ENCODE measurements around the gene GRID1.

Gene GRID1

DNA sequence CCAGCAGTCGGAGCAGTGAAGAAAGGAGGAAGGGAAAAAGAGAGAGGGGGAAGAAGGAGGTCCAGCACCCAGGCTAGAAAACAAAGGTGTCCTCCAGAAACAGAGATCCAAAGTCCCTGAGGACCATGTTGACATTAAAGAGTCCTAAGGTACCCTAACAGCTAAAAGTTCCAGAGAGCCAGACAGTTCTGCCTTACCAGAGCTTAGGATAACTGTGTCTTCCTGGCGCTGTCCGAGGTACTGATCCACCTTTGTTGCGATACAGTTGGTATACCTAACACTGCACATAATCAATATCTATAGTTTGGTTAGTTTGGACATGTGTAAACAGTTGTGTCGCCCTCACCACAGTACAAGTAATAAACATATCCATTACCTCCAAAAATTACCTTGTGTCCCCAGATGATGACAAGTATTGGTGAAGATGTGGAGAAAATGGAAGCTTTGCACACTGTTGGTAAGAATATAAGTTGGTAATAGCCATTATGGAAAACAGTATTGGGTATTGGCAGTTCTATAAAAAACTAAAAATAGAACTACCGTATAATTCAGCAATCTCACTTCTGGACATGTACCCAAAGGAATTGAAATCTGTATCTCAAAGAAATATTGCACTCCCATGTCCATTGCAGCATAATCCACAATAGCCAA, 59.8 kb downstream of the GRID1 start:
- no peak for TF ChIP-seq CTCF (IDR thresholded peaks at IDR 0.05; ENCODE audit: low read length, missing control alignments)
- DNase-seq (ENCODE audit: low read depth) = peak; percentile 24
- no peak overlapping the region for H3K4me3 ChIP-seq (replicated peaks; ENCODE audit: low read depth, low read length)

DNA sequence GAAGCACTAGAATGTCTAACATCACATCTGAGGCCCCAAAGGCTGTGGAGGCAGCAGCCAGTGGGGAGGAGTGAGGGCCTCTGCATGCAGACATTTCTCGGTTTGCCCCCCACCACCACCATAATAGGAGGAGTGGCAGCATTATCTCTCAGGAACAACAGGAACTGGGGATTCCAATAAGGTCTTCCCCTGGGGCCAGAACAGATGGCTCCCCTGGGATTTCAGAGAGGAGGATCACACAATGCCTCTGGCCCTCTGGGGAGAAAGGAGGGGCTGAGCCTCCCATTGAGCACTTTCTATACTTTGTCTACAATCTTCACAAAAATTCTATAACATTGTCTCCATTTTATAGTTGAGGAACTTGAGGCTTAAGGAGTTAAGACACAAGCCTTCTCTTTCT, 61.1 kb downstream of the GRID1 start:
- no peak for TF ChIP-seq CTCF (IDR thresholded peaks at IDR 0.05; ENCODE audit: low read length, missing control alignments)
- no peak for DNase-seq (ENCODE audit: low read depth)
- H3K4me3 ChIP-seq (replicated peaks; ENCODE audit: low read depth, low read length) = no peak overlapping the region

GRCh38 chr10:86304436-86304835, 62.2 kb downstream of the GRID1 start:
- no peak for TF ChIP-seq CTCF (IDR thresholded peaks at IDR 0.05; ENCODE audit: low read length, missing control alignments)
- DNase-seq (ENCODE audit: low read depth) = no peak
- H3K4me3 ChIP-seq (replicated peaks; ENCODE audit: low read depth, low read length) = no peak overlapping the region

DNA sequence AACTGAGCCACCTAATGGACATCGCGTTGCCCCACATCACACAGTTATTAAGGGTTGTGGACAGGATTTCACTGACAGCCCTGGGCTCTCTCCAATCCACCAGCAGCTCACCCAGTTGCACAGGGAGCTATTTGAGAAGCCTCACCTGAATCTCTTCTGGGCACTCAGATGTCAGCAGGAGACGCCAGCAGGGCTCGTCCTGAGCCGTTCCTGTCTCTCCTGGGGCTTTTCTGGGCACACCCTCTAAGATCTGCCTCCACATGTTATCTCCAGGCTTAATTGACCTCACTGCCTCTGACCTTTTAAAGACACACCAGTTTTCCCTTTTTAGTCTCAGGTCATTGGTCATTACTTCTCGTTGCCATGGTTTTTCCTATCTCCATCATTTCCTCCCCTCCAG, 63.0 kb downstream of the GRID1 start:
- no peak for TF ChIP-seq CTCF (IDR thresholded peaks at IDR 0.05; ENCODE audit: low read length, missing control alignments)
- no peak for DNase-seq (ENCODE audit: low read depth)
- H3K4me3 ChIP-seq (replicated peaks; ENCODE audit: low read depth, low read length) = no peak overlapping the region

- TF ChIP-seq CTCF (IDR thresholded peaks at IDR 0.05; ENCODE audit: low read length, missing control alignments) = no peak
- no peak overlapping the region for H3K4me3 ChIP-seq (replicated peaks; ENCODE audit: low read depth, low read length)
- no peak for DNase-seq (ENCODE audit: low read depth)
Measured at GRCh38 chr10:86301971-86302370, 64.6 kb downstream of the GRID1 start.

- no peak for DNase-seq (ENCODE audit: low read depth)
- H3K4me3 ChIP-seq (replicated peaks; ENCODE audit: low read depth, low read length) = no peak overlapping the region
- no peak for TF ChIP-seq CTCF (IDR thresholded peaks at IDR 0.05; ENCODE audit: low read length, missing control alignments)
Measured at GRCh38 chr10:86300931-86301830, 65.4 kb downstream of the GRID1 start.

Data from fibroblast of pulmonary artery (primary cell).